Heart left ventricle (tissue), 13 donors: ENCODE results near the gene CAMKK2.

Source experiments
- POLR2A ChIP-seq, 2 donors: fragments of 450-650 bp; IDR thresholded peaks; one replicate each; pipeline ENCODE4 v1.6.1; 2017; ENCODE audit warnings: antibody characterized with exemption in 2 of 2, mild to moderate bottlenecking in 2 of 2, moderate library complexity in 2 of 2
- TF ChIP-seq, protein P1 (sequence below), 12 donors: fragments of 200-600 bp; sonication (generic) in 4 of 12; IDR thresholded peaks; one replicate each; pipeline versions ENCODE4 v1.5.0 to v1.8.0; 2018 to 2022; ENCODE audit warnings: antibody characterized with exemption in 12 of 12, mild to moderate bottlenecking in 5 of 12
- donor health status: ischemic (EF 13 %, LVEDD 7.1; RV severe dilation, severe dysfunction).
- donor health status: DM: no; HTN: yes; CAD: no.
- donor health status: DM: no; HTN: no; CAD: no.
- donor health status: ischemic (EF 25% LVEDD 6.9; RV normal size, moderate dysfunction).
- donor health status: ischemic (EF 25% LVEDD 5.7; RV mildly dilated, moderate dysfunction).
- donor health status: ischemic (EF 35%, LVEDD 5.7; RV mildly dilated, moderate dysfunction).
- donor health status: nonischemic (EF 11% LVEDD 7.7; RV severe dilation, severe dysfunction).
- donor health status: DM: yes; HTN: yes; CAD: no.
- donor health status: PGD.
- donor health status: ischemic (EF 29% LVEDD 5.4; RV normal size, mild dysfunction).
- donor health status: nonischemic (EF 23%, LVEDD 6.1; RV moderate dilation, normal function).

- TF ChIP-seq, protein P1, sequence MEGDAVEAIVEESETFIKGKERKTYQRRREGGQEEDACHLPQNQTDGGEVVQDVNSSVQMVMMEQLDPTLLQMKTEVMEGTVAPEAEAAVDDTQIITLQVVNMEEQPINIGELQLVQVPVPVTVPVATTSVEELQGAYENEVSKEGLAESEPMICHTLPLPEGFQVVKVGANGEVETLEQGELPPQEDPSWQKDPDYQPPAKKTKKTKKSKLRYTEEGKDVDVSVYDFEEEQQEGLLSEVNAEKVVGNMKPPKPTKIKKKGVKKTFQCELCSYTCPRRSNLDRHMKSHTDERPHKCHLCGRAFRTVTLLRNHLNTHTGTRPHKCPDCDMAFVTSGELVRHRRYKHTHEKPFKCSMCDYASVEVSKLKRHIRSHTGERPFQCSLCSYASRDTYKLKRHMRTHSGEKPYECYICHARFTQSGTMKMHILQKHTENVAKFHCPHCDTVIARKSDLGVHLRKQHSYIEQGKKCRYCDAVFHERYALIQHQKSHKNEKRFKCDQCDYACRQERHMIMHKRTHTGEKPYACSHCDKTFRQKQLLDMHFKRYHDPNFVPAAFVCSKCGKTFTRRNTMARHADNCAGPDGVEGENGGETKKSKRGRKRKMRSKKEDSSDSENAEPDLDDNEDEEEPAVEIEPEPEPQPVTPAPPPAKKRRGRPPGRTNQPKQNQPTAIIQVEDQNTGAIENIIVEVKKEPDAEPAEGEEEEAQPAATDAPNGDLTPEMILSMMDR (IDR thresholded peaks at IDR 0.05), result no peak
- no peak for TF ChIP-seq POLR2A (IDR thresholded peaks at IDR 0.05)
Observed at GRCh38 chr12:121198949-121199348, 97.6 kb downstream of the CAMKK2 start.
